Measurements from ENCODE around the gene SERPINA5.

SERPINA5 gene

DNA sequence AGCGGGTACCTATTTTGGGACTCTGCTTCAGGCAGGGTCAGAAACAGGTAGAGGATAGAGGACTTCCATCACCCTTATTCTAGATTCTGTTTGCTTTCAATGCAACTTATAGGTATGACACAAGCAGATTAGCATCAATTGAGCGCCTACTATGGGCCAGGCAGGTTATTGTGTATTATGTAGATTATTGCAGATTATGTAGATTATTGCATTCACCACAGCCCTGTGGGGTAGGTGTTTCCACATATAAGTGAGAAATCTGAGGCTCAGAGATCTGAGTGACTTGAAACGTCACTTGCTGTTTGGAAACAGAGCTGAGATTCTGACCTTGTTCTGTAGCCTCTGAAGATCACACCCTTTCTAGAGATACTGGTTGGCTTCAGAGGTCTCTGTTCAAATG, 45.7 kb upstream of the SERPINA5 start:
- ChIA-PET POLR2A (no interaction called here), CTCF (no interaction called here)
- Histone ChIP-seq H3K4me1 (ENCODE audit: control insufficient read depth, insufficient read depth, low read length) (no peaks in the 10 kb centered on the region), H3K27ac (ENCODE audit: extremely low read depth, low read depth, low read length) (no peak overlapping the region), H3K9me3 (ENCODE audit: control insufficient read depth, insufficient read depth, low read depth, low read length) (no peaks in the 10 kb centered on the region), H3K36me3 (ENCODE audit: control insufficient read depth in 2 of 2, insufficient read depth in 1 of 2, low read length in 2 of 2) (no peaks in the 10 kb centered on the region), H3K4me3 (ENCODE audit: low read depth, low read length) (no peak overlapping the region)
- TF ChIP-seq ZNF202 (tag by site-specific recombination; IDR thresholded peaks at IDR 0.05; ENCODE audit: borderline replicate concordance) (no peak), GLI2 (tag by site-specific recombination; IDR thresholded peaks at IDR 0.05; ENCODE audit: borderline replicate concordance, low read depth) (no peak), ZNF76 (tag by site-specific recombination; IDR thresholded peaks at IDR 0.05; ENCODE audit: borderline replicate concordance, low read depth) (no peak), ZNF571 (tag by site-specific recombination; IDR thresholded peaks at IDR 0.05) (no peak), TRIM28 (IDR thresholded peaks at IDR 0.05; ENCODE audit: borderline replicate concordance, low read length) (no peak), ZNF248 (tag by site-specific recombination; IDR thresholded peaks at IDR 0.05) (no peak), ATF2 (tag by site-specific recombination; IDR thresholded peaks at IDR 0.05; ENCODE audit: low read depth) (no peak), ZNF138 (tag by site-specific recombination; IDR thresholded peaks at IDR 0.05; ENCODE audit: borderline replicate concordance) (no peak)

GRCh38 chr14:94536836-94537235, 44.4 kb upstream of the SERPINA5 start:
- TF ChIP-seq SETDB1 (IDR thresholded peaks at IDR 0.05; ENCODE audit: insufficient read length, low read length), result peak; percentile 33
- TF ChIP-seq ZNF654 (tag by site-specific recombination; IDR thresholded peaks at IDR 0.05; ENCODE audit: low read depth), result no peak
- TF ChIP-seq ATF2 (tag by site-specific recombination; IDR thresholded peaks at IDR 0.05; ENCODE audit: low read depth), result peak; percentile 55
- peak; percentile 86 for TF ChIP-seq ZNF549 (tag by site-specific recombination; IDR thresholded peaks at IDR 0.05)
- no peak for TF ChIP-seq ZNF596 (tag by site-specific recombination; IDR thresholded peaks at IDR 0.05)
- TF ChIP-seq, protein P1, sequence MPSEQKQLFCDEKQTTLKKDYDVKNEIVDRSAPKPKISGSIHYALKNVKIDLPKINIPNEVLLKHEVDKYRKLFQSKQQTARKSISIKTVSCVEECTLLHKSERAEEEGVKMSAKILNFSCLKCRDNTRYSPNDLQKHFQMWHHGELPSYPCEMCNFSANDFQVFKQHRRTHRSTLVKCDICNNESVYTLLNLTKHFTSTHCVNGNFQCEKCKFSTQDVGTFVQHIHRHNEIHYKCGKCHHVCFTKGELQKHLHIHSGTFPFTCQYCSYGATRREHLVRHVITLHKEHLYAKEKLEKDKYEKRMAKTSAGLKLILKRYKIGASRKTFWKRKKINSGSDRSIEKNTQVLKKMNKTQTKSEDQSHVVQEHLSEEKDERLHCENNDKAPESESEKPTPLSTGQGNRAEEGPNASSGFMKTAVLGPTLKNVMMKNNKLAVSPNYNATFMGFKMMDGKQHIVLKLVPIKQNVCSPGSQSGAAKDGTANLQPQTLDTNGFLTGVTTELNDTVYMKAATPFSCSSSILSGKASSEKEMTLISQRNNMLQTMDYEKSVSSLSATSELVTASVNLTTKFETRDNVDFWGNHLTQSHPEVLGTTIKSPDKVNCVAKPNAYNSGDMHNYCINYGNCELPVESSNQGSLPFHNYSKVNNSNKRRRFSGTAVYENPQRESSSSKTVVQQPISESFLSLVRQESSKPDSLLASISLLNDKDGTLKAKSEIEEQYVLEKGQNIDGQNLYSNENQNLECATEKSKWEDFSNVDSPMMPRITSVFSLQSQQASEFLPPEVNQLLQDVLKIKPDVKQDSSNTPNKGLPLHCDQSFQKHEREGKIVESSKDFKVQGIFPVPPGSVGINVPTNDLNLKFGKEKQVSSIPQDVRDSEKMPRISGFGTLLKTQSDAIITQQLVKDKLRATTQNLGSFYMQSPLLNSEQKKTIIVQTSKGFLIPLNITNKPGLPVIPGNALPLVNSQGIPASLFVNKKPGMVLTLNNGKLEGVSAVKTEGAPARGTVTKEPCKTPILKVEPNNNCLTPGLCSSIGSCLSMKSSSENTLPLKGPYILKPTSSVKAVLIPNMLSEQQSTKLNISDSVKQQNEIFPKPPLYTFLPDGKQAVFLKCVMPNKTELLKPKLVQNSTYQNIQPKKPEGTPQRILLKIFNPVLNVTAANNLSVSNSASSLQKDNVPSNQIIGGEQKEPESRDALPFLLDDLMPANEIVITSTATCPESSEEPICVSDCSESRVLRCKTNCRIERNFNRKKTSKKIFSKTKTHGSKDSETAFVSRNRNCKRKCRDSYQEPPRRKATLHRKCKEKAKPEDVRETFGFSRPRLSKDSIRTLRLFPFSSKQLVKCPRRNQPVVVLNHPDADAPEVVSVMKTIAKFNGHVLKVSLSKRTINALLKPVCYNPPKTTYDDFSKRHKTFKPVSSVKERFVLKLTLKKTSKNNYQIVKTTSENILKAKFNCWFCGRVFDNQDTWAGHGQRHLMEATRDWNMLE (tag by site-specific recombination; conservative IDR thresholded peaks at IDR 0.05; ENCODE audit: low read depth), result 0 out of 2 replicates have a peak, but pooled peaks have one; percentile 39
- H3K4me3 ChIP-seq (ENCODE audit: low read depth, low read length), result no peak overlapping the region
- H3K4me1 ChIP-seq (ENCODE audit: control insufficient read depth, insufficient read depth, low read length), result no peaks in the 10 kb centered on the region
- no peak overlapping the region for H3K27ac ChIP-seq (ENCODE audit: extremely low read depth, low read depth, low read length)
- no peaks in the 10 kb centered on the region for H3K36me3 ChIP-seq (ENCODE audit: control insufficient read depth in 2 of 2, insufficient read depth in 1 of 2, low read length in 2 of 2)
- ChIA-PET POLR2A (no interaction called here), CTCF (no interaction called here)
- H3K9me3 ChIP-seq (ENCODE audit: control insufficient read depth, insufficient read depth, low read depth, low read length), result no peaks in the 10 kb centered on the region

Measured in HEK293 (cell line).